Measurements from ENCODE around the gene ACOX2. TPM values are rescaled to one million over a fixed set of nuclear protein-coding genes. Genes with fewer than 3 reads are reported as not detected.
A peak's percentile ranks its signal among the peaks of the same experiment; 100 is the strongest.

Gene ACOX2
- total and polyA plus RNA-seq, 2 of the 8 experiments (the other 6 are each of a cell fraction or from before 2014, with no cell fraction given) = 3.2 to 9.2 TPM

GRCh38 chr3:58568572-58569286, 31.7 kb upstream of the ACOX2 start:
- Histone ChIP-seq H4K5ac (ENCODE audit: insufficient read length, low read depth, low read length) (no peak overlapping the region), H2AK5ac (ENCODE audit: low read depth, low read length) (peak overlapping the region; percentile 29; the same call in 1 of the 2 replicates), H3K36me3 (ENCODE audit: control insufficient read depth in 2 of 4, insufficient read depth in 4 of 4, low read length in 3 of 4) (no peaks in the 10 kb centered on the region), H3K14ac (ENCODE audit: insufficient read length) (no peak overlapping the region), H3K4ac (replicated peaks; ENCODE audit: insufficient read length, low read depth, low read length) (no peak overlapping the region), H3K4me3 (ENCODE audit: extremely low read depth in 1 of 4, insufficient read depth in 2 of 4, low read depth in 3 of 4, low read length in 4 of 4) (no peak overlapping the region), H4K20me1 (replicated peaks in 1 of 2; ENCODE audit: control insufficient read depth in 1 of 2, insufficient read depth in 2 of 2, low read length in 2 of 2) (no peaks in the 10 kb centered on the region), H3K79me2 (ENCODE audit: control insufficient read depth in 1 of 2, insufficient read depth in 2 of 2, low read length in 2 of 2) (no peaks in the 10 kb centered on the region), H2BK20ac (ENCODE audit: low read length) (0 out of 2 replicates have a peak overlapping the region, but pooled peaks have one; percentile 61), H2BK12ac (ENCODE audit: low read depth, low read length) (peak overlapping the region; percentile 75; the same call in 1 of the 2 replicates), H3K27me3 (replicated peaks in 1 of 4; ENCODE audit: control insufficient read depth in 3 of 4, extremely low read depth in 1 of 4, insufficient read depth in 3 of 4, low read length in 3 of 4) (peaks cover 0 to 2% (median 0%) of the 10 kb centered on the region in 4 experiments; a peak in 2 of 7 replicates), H3K23me2 (ENCODE audit: low read depth, low read length) (no peaks in the 10 kb centered on the region; the same call in 1 of the 2 replicates), H3K9ac (replicated peaks in 1 of 4; ENCODE audit: extremely low read depth in 1 of 4, low read depth in 3 of 4, low read length in 3 of 4) (no peak overlapping the region), H3K4me2 (ENCODE audit: insufficient read depth in 1 of 2, low read depth in 2 of 2, low read length in 2 of 2) (no peak overlapping the region), H3K56ac (replicated peaks; ENCODE audit: insufficient read length, low read depth, low read length) (no peak overlapping the region), H3K23ac (ENCODE audit: insufficient read length) (no peak overlapping the region), H2BK5ac (ENCODE audit: low read depth, low read length) (peak overlapping the region; percentile 52; the same call in 1 of the 2 replicates), H2BK120ac (replicated peaks; ENCODE audit: low read depth, low read length) (no peak overlapping the region), H3K4me1 (replicated peaks in 1 of 4; ENCODE audit: control insufficient read depth in 3 of 4, insufficient read depth in 4 of 4, low read length in 3 of 4) (peaks cover 6 to 22% (median 16%) of the 10 kb centered on the region in 4 experiments), H2BK15ac (ENCODE audit: low read length) (peak overlapping the region; percentile 25; the same call in 1 of the 2 replicates), H3K9me3 (ENCODE audit: insufficient read depth in 2 of 2, low read depth in 1 of 2, low read length in 1 of 2) (no peaks in the 10 kb centered on the region), H3K18ac (ENCODE audit: extremely low read depth, low read length) (no peak overlapping the region), H3K27ac (ENCODE audit: low read depth, low read length) (no peak overlapping the region), H3K79me1 (ENCODE audit: low read depth, low read length) (no peaks in the 10 kb centered on the region; the same call in 1 of the 2 replicates), H4K8ac (ENCODE audit: extremely low read depth, insufficient read depth, low read length) (no peak overlapping the region), H2AFZ (ENCODE audit: low read length) (no peak overlapping the region), H4K91ac (replicated peaks; ENCODE audit: insufficient read length, low read length) (peak overlapping the region; percentile 42)
- WGBS, 2 experiments (ENCODE audit: extremely low coverage in 1 of 2, insufficient coverage in 1 of 2, insufficient read length in 1 of 2, insufficient replicate concordance in 2 of 2, low coverage in 1 of 2, low lambda C conversion rate in 2 of 2, missing lambda C conversion rate in 1 of 2) = 34% methylated on average over 17 of the region's 17 CpGs; no CpG with 5 or more reads in 1 of the 2 experiments
- peak in 1 of 2 experiments; percentile 95 for DNase-seq (ENCODE audit: low read depth in 1 of 2, low spot score in 2 of 2)
- ChIA-PET CTCF (ENCODE audit: partially characterized antibody) (interaction anchor here (0.6 to 40.0 kb wide), 42 partner anchors 11 to 1960 kb away, joined by 3 to 994 read pairs (median 4); partner anchors contain the start of genes ACOX2, FAM107A and FAM3D), POLR2A (ENCODE audit: partially characterized antibody) (interaction anchor here (0.7 to 1.4 kb wide), 3 partner anchors 13 to 60 kb away, joined by 3 to 4 read pairs (median 3); no protein-coding TSS in a partner anchor)
- FAIRE-seq = peak; percentile 96
- TF ChIP-seq CTCF (IDR thresholded peaks at IDR 0.05; ENCODE audit: control extremely low read depth in 1 of 3, insufficient read depth in 1 of 3, low read depth in 1 of 3, low read length in 3 of 3) (peak; percentile 85 to 96 (median 87)), CHD2 (IDR thresholded peaks at IDR 0.05; ENCODE audit: low read length) (no peak), ASH2L (IDR thresholded peaks at IDR 0.05; ENCODE audit: low read length) (no peak), CREB1 (IDR thresholded peaks at IDR 0.05) (peak; percentile 20; the same call in 1 of the 2 replicates), RAD21 (IDR thresholded peaks at IDR 0.05 in 1 of 2, conservative IDR thresholded peaks at IDR 0.05 in 1 of 2; ENCODE audit: low read depth in 2 of 2, low read length in 2 of 2) (peak; percentile 82 to 87), YY1 (IDR thresholded peaks at IDR 0.05; ENCODE audit: low read depth, low read length) (0 out of 2 replicates have a peak, but pooled peaks have one; percentile 26), TEAD4 (IDR thresholded peaks at IDR 0.05; ENCODE audit: low read depth, low read length) (0 out of 2 replicates have a peak, but pooled peaks have one; percentile 15)

All from H1 (cell line).